Mucosa of descending colon (tissue), 3 donors: Measurements from ENCODE around the gene TLL1. TPM values are rescaled to one million over a fixed set of nuclear protein-coding genes. Genes with fewer than 3 reads are reported as not detected.

Experiments used
- ATAC-seq: fragments of 200-7000 bp; cut with Tn5 transposase; one replicate; pipeline ENCODE4 v1.9.1; 2020; ENCODE audit warnings: mild to moderate bottlenecking, moderate library complexity
- DNase-seq, 3 donors: peaks; one replicate each; pipeline ENCODE4 v3.0.0-alpha.2; 2020
- H3K36me3 ChIP-seq: fragments of 200-600 bp; one replicate; pipeline ENCODE4 v1.8.0; 2021; ENCODE audit warnings: low read depth, mild to moderate bottlenecking
- H3K4me1 ChIP-seq: fragments of 200-600 bp; one replicate; pipeline ENCODE4 v1.8.0; 2021; ENCODE audit warnings: low read depth, mild to moderate bottlenecking
- H3K4me3 ChIP-seq: fragments of 200-600 bp; one replicate; pipeline ENCODE4 v1.8.0; 2021; ENCODE audit warnings: mild to moderate bottlenecking
- H3K9me3 ChIP-seq: fragments of 200-600 bp; one replicate; pipeline ENCODE4 v1.8.0; 2021; ENCODE audit warnings: mild to moderate bottlenecking
- intact Hi-C, 2 donors: fragments of 100-400 bp; cut with DNase I in 1 of 2; cut with micrococcal nuclease in 1 of 2; formaldehyde crosslinking; loops; one replicate each; pipeline versions ENCODE4 v1.11.0 to v1.11.1; 2022; cut with DNase I, micrococcal nuclease
- total RNA-seq, 3 donors: library from RNA; stranded (reverse); fragmentation: NEBNext Ultra II Directional in 2 of 3; extraction: Animal tissue kit (Norgen Biotek cat#: 25700) in 2 of 3; gene quantifications; one replicate each; pipeline versions ENCODE4 v1.2.1 to v1.2.4, GENCODE V29; 2021 to 2023
- TF ChIP-seq, protein P1 (sequence below): fragments of 200-600 bp; IDR thresholded peaks from one replicate; pipeline ENCODE4 v1.8.0; 2022; ENCODE audit warnings: antibody characterized with exemption, mild to moderate bottlenecking
- donor health status: DM: no; HTN: no; CAD: no; lungs with moderate emphysema.
- donor health status: DM: no; HTN: no; CAD: no.
- donor health status: DM: no; HTN: yes; CAD: no.

Gene TLL1
- total RNA-seq, 3 donors from 2014 or later = 2.4 to 4.8 (median 2.5) TPM

- TF ChIP-seq, protein P1, sequence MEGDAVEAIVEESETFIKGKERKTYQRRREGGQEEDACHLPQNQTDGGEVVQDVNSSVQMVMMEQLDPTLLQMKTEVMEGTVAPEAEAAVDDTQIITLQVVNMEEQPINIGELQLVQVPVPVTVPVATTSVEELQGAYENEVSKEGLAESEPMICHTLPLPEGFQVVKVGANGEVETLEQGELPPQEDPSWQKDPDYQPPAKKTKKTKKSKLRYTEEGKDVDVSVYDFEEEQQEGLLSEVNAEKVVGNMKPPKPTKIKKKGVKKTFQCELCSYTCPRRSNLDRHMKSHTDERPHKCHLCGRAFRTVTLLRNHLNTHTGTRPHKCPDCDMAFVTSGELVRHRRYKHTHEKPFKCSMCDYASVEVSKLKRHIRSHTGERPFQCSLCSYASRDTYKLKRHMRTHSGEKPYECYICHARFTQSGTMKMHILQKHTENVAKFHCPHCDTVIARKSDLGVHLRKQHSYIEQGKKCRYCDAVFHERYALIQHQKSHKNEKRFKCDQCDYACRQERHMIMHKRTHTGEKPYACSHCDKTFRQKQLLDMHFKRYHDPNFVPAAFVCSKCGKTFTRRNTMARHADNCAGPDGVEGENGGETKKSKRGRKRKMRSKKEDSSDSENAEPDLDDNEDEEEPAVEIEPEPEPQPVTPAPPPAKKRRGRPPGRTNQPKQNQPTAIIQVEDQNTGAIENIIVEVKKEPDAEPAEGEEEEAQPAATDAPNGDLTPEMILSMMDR = no peak
- H3K4me3 ChIP-seq = no peak overlapping the region
- no peaks in the 10 kb centered on the region for H3K9me3 ChIP-seq
- intact Hi-C loops = no loop called here
- H3K4me1 ChIP-seq = no peaks in the 10 kb centered on the region
- no peak for DNase-seq
- H3K36me3 ChIP-seq = no peaks in the 10 kb centered on the region
- ATAC-seq = no peak
These were observed 34.5 kb upstream of the TLL1 start for GRCh38 chr4:165838575-165838974.

DNA sequence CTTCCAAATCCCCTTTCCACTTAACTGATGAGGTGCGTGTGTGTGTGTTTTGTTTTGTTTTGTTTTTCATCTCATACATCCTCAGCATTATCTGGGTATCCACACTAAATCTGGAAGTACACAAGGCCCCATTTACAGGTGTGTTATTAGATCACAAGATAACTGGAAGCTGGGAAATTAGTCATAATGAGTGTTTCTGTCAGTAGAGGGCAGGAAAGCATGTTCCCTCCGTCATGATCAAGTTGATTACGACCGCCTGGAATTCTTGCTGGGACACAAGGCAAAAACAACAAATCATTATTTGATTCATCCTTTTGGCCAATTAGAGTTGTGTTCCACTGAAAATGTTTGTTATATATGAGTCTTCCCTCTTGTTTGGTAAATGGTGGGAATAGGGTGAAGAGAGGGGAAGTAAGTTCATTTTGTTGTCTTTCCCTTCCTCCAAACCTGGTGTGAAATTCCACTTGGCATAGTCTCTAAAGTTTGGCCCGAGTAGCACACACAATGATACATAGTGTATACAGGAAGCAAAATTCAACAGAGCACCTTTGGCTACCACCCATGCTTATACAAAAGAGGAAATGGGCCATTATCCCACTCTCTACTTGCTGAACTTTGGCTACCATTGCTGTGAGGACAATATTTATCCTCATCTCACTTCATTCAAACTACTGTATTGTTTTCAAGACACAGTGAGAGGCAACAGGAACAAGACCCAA is 33.3 kb upstream of the TLL1 start:
- ATAC-seq = no peak
- DNase-seq = no peak
- TF ChIP-seq, protein P1 = no peak
- Histone ChIP-seq H3K36me3 (no peaks in the 10 kb centered on the region), H3K4me1 (no peaks in the 10 kb centered on the region), H3K4me3 (no peak overlapping the region), H3K9me3 (no peaks in the 10 kb centered on the region)
- intact Hi-C loops = no loop called here

GRCh38 chr4:165842684-165843083 is 30.4 kb upstream of the TLL1 start:
- Histone ChIP-seq H3K4me1 (no peaks in the 10 kb centered on the region), H3K4me3 (no peak overlapping the region), H3K9me3 (no peaks in the 10 kb centered on the region), H3K36me3 (no peaks in the 10 kb centered on the region)
- intact Hi-C loops = no loop called here
- DNase-seq (no peak), ATAC-seq (no peak)
- TF ChIP-seq, protein P1 = no peak

- no peak overlapping the region for H3K4me3 ChIP-seq
- TF ChIP-seq, protein P1 = no peak
- intact Hi-C loops = no loop called here
- H3K9me3 ChIP-seq = no peaks in the 10 kb centered on the region
- no peaks in the 10 kb centered on the region for H3K4me1 ChIP-seq
- no peaks in the 10 kb centered on the region for H3K36me3 ChIP-seq
- DNase-seq (no peak), ATAC-seq (no peak)
These were observed 28.9 kb upstream of the TLL1 start for GRCh38 chr4:165844161-165844560.

DNA sequence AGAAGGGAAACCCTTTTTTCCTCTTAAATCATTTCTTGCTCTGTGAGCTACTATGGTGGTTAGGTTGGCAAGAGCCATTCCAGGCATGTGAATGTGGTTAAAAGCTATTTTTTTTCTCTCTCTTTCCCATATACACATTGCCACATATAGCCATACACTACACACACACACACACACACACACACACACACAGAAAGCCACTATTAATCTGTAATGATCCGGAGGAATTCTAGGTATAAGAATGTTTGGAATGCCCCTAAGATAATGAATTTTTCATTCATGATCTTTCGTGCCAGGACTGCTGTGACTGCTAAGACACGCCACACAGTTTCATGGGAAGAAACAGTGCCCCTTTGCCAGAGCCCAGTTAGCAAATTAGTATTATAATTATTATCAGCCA is 21.8 kb upstream of the TLL1 start:
- DNase-seq (no peak), ATAC-seq (no peak)
- intact Hi-C loops = no loop called here
- H3K36me3 ChIP-seq = no peaks in the 10 kb centered on the region
- no peaks in the 10 kb centered on the region for H3K4me1 ChIP-seq
- TF ChIP-seq, protein P1 = no peak
- H3K9me3 ChIP-seq = no peaks in the 10 kb centered on the region
- no peak overlapping the region for H3K4me3 ChIP-seq
